HEK293 (cell line): Measurements from ENCODE around the gene YARS1.

ENCODE experiments used
- CTCF ChIP-seq: fragments of 450-650 bp; formaldehyde crosslinking; IDR thresholded peaks from 2 replicates; pipeline ENCODE4 v1.5.1; 2016; ENCODE audit warnings: missing biosample characterization, missing genetic modification characterization
- ELK4 ChIP-seq: IDR thresholded peaks from 2 replicates; pipeline ENCODE4 v1.6.1; 2011; ENCODE audit warnings: mild to moderate bottlenecking, low read depth, low read length, borderline replicate concordance
- GLI4 ChIP-seq: fragments of 450-650 bp; formaldehyde crosslinking; IDR thresholded peaks from 2 replicates; pipeline ENCODE4 v1.5.1; 2016; ENCODE audit warnings: missing biosample characterization, missing genetic modification characterization
- HIC1 ChIP-seq: fragments of 450-650 bp; formaldehyde crosslinking; IDR thresholded peaks from 2 replicates; pipeline ENCODE4 v1.5.1; 2016; ENCODE audit warnings: missing biosample characterization, missing genetic modification characterization
- KLF16 ChIP-seq: fragments of 450-650 bp; formaldehyde crosslinking; IDR thresholded peaks from 2 replicates; pipeline ENCODE4 v1.5.1; 2017; ENCODE audit warnings: missing biosample characterization, missing genetic modification characterization
- SP2 ChIP-seq: fragments of 450-650 bp; formaldehyde crosslinking; IDR thresholded peaks from 2 replicates; pipeline ENCODE4 v1.5.1; 2016; ENCODE audit warnings: missing biosample characterization, missing genetic modification characterization
- ZBTB10 ChIP-seq: fragments of 450-650 bp; formaldehyde crosslinking; IDR thresholded peaks from 2 replicates; pipeline ENCODE4 v1.5.1; 2016; ENCODE audit warnings: missing biosample characterization, missing genetic modification characterization
- ZBTB44 ChIP-seq: fragments of 450-650 bp; IDR thresholded peaks from 2 replicates; pipeline ENCODE4 v1.5.1; 2018; ENCODE audit warnings: missing biosample characterization, mild to moderate bottlenecking, missing genetic modification characterization
- ZNF16 ChIP-seq: fragments of 450-650 bp; formaldehyde crosslinking; IDR thresholded peaks from 2 replicates; pipeline ENCODE4 v1.5.1; 2016; ENCODE audit warnings: low read depth, missing biosample characterization, missing genetic modification characterization
- ZNF202 ChIP-seq: fragments of 450-650 bp; formaldehyde crosslinking; IDR thresholded peaks from 2 replicates; pipeline ENCODE4 v1.5.1; 2016; ENCODE audit warnings: missing biosample characterization, missing genetic modification characterization, borderline replicate concordance
- ZNF214 ChIP-seq: fragments of 450-650 bp; formaldehyde crosslinking; IDR thresholded peaks from 2 replicates; pipeline ENCODE4 v1.5.1; 2017; ENCODE audit warnings: missing biosample characterization, mild to moderate bottlenecking, missing genetic modification characterization, borderline replicate concordance
- ZNF223 ChIP-seq: fragments of 450-650 bp; formaldehyde crosslinking; IDR thresholded peaks from 2 replicates; pipeline ENCODE4 v1.5.1; 2016; ENCODE audit warnings: missing biosample characterization, missing genetic modification characterization
- ZNF292 ChIP-seq: fragments of 450-650 bp; formaldehyde crosslinking; IDR thresholded peaks from 2 replicates; pipeline ENCODE4 v1.5.1; 2016; ENCODE audit warnings: low read depth, missing biosample characterization, missing genetic modification characterization, borderline replicate concordance
- ZNF302 ChIP-seq: fragments of 450-650 bp; formaldehyde crosslinking; IDR thresholded peaks from 2 replicates; pipeline ENCODE4 v1.5.1; 2016; ENCODE audit warnings: missing biosample characterization, missing genetic modification characterization, low read depth
- ZNF354C ChIP-seq: fragments of 450-650 bp; formaldehyde crosslinking; IDR thresholded peaks from 2 replicates; pipeline ENCODE4 v1.5.1; 2016; ENCODE audit warnings: missing biosample characterization, missing genetic modification characterization, low read depth, borderline replicate concordance
- ZNF394 ChIP-seq: fragments of 450-650 bp; formaldehyde crosslinking; IDR thresholded peaks from 2 replicates; pipeline ENCODE4 v1.5.1; 2016; ENCODE audit warnings: missing biosample characterization, missing genetic modification characterization, mild to moderate bottlenecking, moderate library complexity, borderline replicate concordance
- ZNF426 ChIP-seq: fragments of 450-650 bp; formaldehyde crosslinking; IDR thresholded peaks from 2 replicates; pipeline ENCODE4 v1.5.1; 2017; ENCODE audit warnings: missing biosample characterization, missing genetic modification characterization, mild to moderate bottlenecking, inconsistent platforms, moderate library complexity
- ZNF449 ChIP-seq: fragments of 450-650 bp; formaldehyde crosslinking; IDR thresholded peaks from 2 replicates; pipeline ENCODE4 v1.5.1; 2017; ENCODE audit warnings: missing biosample characterization, mild to moderate bottlenecking, missing genetic modification characterization, moderate library complexity
- ZNF473 ChIP-seq: fragments of 450-650 bp; formaldehyde crosslinking; IDR thresholded peaks from 2 replicates; pipeline ENCODE4 v1.5.1; 2017; ENCODE audit warnings: missing biosample characterization, missing genetic modification characterization
- ZNF558 ChIP-seq: fragments of 450-650 bp; formaldehyde crosslinking; IDR thresholded peaks from 2 replicates; pipeline ENCODE4 v1.5.1; 2016; ENCODE audit warnings: missing biosample characterization, missing genetic modification characterization
- ZNF596 ChIP-seq: fragments of 450-650 bp; IDR thresholded peaks from 2 replicates; pipeline ENCODE4 v1.5.0; 2018; ENCODE audit warnings: missing biosample characterization, mild to moderate bottlenecking, missing genetic modification characterization, moderate library complexity
- ZNF621 ChIP-seq: fragments of 450-650 bp; formaldehyde crosslinking; IDR thresholded peaks from 2 replicates; pipeline ENCODE4 v1.5.1; 2017; ENCODE audit warnings: missing biosample characterization, missing genetic modification characterization
- ZNF692 ChIP-seq: fragments of 450-650 bp; formaldehyde crosslinking; IDR thresholded peaks from 2 replicates; pipeline ENCODE4 v1.5.1; 2016; ENCODE audit warnings: missing biosample characterization, missing genetic modification characterization
- ZNF76 ChIP-seq: fragments of 450-650 bp; formaldehyde crosslinking; IDR thresholded peaks from 2 replicates; pipeline ENCODE4; 2016; ENCODE audit warnings: low read depth, missing biosample characterization, missing genetic modification characterization, borderline replicate concordance
- ZNF830 ChIP-seq: fragments of 450-650 bp; IDR thresholded peaks from 2 replicates; pipeline ENCODE4 v1.5.0; 2018; ENCODE audit warnings: missing biosample characterization, missing genetic modification characterization, low read depth, mild to moderate bottlenecking, moderate library complexity

YARS1 gene

GRCh38 chr1:32754317-32755097 lies 62.7 kb downstream of the YARS1 start (continued):
- TF ChIP-seq ZBTB10 (no peak), ZNF692 (tag by site-specific recombination) (0 out of 2 replicates have a peak, but pooled peaks have one; percentile 39), GLI4 (no peak), SP2 (no peak; the same call in 1 of the 2 replicates), ZNF302 (tag by site-specific recombination) (no peak), ZNF202 (tag by site-specific recombination) (no peak), ZNF16 (tag by site-specific recombination) (no peak), ZNF76 (tag by site-specific recombination) (no peak; the same call in 1 of the 2 replicates), ZNF473 (tag by site-specific recombination) (no peak), ZNF354C (no peak), ZNF621 (tag by site-specific recombination) (no peak), ELK4 (no peak), ZNF449 (tag by site-specific recombination) (no peak), ZNF394 (tag by site-specific recombination) (peak; percentile 96), ZNF292 (no peak), ZNF426 (tag by site-specific recombination) (no peak), HIC1 (peak; percentile 74), ZNF558 (tag by site-specific recombination) (no peak), ZNF830 (tag by site-specific recombination) (no peak), KLF16 (tag by site-specific recombination) (peak; percentile 81), ZNF223 (tag by site-specific recombination) (no peak), CTCF (peak; percentile 66; the same call in 1 of the 2 replicates), ZNF596 (tag by site-specific recombination) (no peak), ZNF214 (tag by site-specific recombination) (no peak), ZBTB44 (no peak)
